Aorta (tissue), 5 donors: ENCODE results near the gene DHX8. TPM values are rescaled to one million over a fixed set of nuclear protein-coding genes. Genes with fewer than 3 reads are reported as not detected.

ENCODE experiments used
- ATAC-seq: fragments of 200-7000 bp; cut with Tn5 transposase; one replicate; pipeline ENCODE4 v1.9.1; 2022; ENCODE audit warnings: moderate library complexity; ENCODE audit not compliant: low FRiP score
- DNase-seq, 2 donors: peaks; one replicate each; pipeline ENCODE4 v3.0.0-alpha.2; 2020
- H3K27ac ChIP-seq, 2 donors: one replicate each; pipeline ENCODE4 v1.5.1; 2013; ENCODE audit warnings: low read length in 2 of 2, mild to moderate bottlenecking in 2 of 2, moderate library complexity in 2 of 2, control low read depth in 1 of 2, inconsistent platforms in 1 of 2, low read depth in 1 of 2
- H3K27me3 ChIP-seq, 2 donors: one replicate each; pipeline ENCODE4 v1.6.1; 2013; ENCODE audit warnings: control low read depth in 1 of 2, low read length in 1 of 2, mild to moderate bottlenecking in 1 of 2, moderate library complexity in 1 of 2; ENCODE audit not compliant: insufficient read depth in 2 of 2, control insufficient read depth in 1 of 2
- H3K36me3 ChIP-seq, 2 donors: one replicate each; pipeline ENCODE4 v1.6.1; 2013; ENCODE audit warnings: control low read depth in 1 of 2, low read length in 1 of 2, mild to moderate bottlenecking in 1 of 2; ENCODE audit not compliant: insufficient read depth in 2 of 2, control insufficient read depth in 1 of 2
- H3K4me1 ChIP-seq, 2 donors: one replicate each; pipeline ENCODE4 v1.6.1; 2013; ENCODE audit warnings: low read length in 2 of 2, control low read depth in 1 of 2, mild to moderate bottlenecking in 1 of 2, moderate library complexity in 1 of 2; ENCODE audit not compliant: insufficient read depth in 2 of 2, control insufficient read depth in 1 of 2
- H3K4me3 ChIP-seq, 2 donors: one replicate each; pipeline ENCODE4 v1.5.1; 2013; ENCODE audit warnings: low read length in 2 of 2, control low read depth in 1 of 2, mild to moderate bottlenecking in 1 of 2
- H3K9me3 ChIP-seq: one replicate; pipeline ENCODE4 v1.6.1; 2013; ENCODE audit warnings: mild to moderate bottlenecking, low read length; ENCODE audit not compliant: control insufficient read depth
- WGBS, 2 donors: extraction: QIAGEN DNeasy Blood & Tissue Kit; methylation state at CpG; one replicate each; pipeline ENCODE4 v1.1.7; 2013; 5-methylcytosine and 5-hydroxymethylcytosine counted together
- intact Hi-C, 2 donors: fragments of 100-400 bp; cut with DNase I; formaldehyde crosslinking; loops; one replicate each; pipeline versions ENCODE4 v1.14.2 to v1.15.0; 2022
- polyA plus RNA-seq, 2 donors: library from polyadenylated mRNA; stranded (reverse); fragments of 200-250 nt; gene quantifications; one replicate each; pipeline ENCODE4 v1.2.3, GENCODE V29; 2013
- total RNA-seq, 2 donors: library from RNA; stranded (reverse); fragmentation: NEBNext Ultra II Directional; extraction: Animal tissue kit (Norgen Biotek cat#: 25700); gene quantifications; one replicate each; pipeline ENCODE4 v1.2.1, GENCODE V29; 2021
- donor health status: healthy with polysubstance abuse.
- donor health status: Bipolar disorder and iron deficiency.
- donor health status: DM: no; HTN: no; CAD: no.
- donor health status: DM: no; HTN: no; CAD: no.
- donor health status: DM: yes; HTN: yes; CAD: no.

The DHX8 gene
- total and polyA plus RNA-seq, 4 donors: 7.1 to 45.3 (median 33.4) TPM

- no peak overlapping the region for H3K4me3 ChIP-seq
- no peaks in the 10 kb centered on the region for H3K27me3 ChIP-seq
- ATAC-seq (no peak), DNase-seq (peak in 1 of 2 donors; percentile 23)
- H3K4me1 ChIP-seq: no peaks in the 10 kb centered on the region
- WGBS, 2 donors: 90 to 91% methylated on average over 8 of the region's 8 CpGs
- H3K36me3 ChIP-seq: peaks cover 4 to 7% of the 10 kb centered on the region in 2 donors
- H3K9me3 ChIP-seq: no peaks in the 10 kb centered on the region
- intact Hi-C loops: no loop called here
- no peak overlapping the region for H3K27ac ChIP-seq
Measured at GRCh38 chr17:43524945-43525575, 41.3 kb downstream of the DHX8 start.

GRCh38 chr17:43526886-43527648, 43.3 kb downstream of the DHX8 start:
- Histone ChIP-seq H3K4me3 (no peak overlapping the region), H3K9me3 (no peaks in the 10 kb centered on the region), H3K27me3 (no peaks in the 10 kb centered on the region), H3K27ac (no peak overlapping the region), H3K4me1 (no peaks in the 10 kb centered on the region), H3K36me3 (peaks cover 0 to 2% of the 10 kb centered on the region in 2 donors)
- DNase-seq: peak; percentile 19 to 28
- intact Hi-C loops: no loop called here
- no peak for ATAC-seq
- WGBS, 2 donors: 78 to 85% methylated on average over 7 of the region's 7 CpGs

- no peaks in the 10 kb centered on the region for H3K27me3 ChIP-seq
- 79 to 85% methylated on average over 13 of the region's 13 CpGs for WGBS, 2 donors
- no peaks in the 10 kb centered on the region for H3K9me3 ChIP-seq
- H3K4me1 ChIP-seq: no peaks in the 10 kb centered on the region
- H3K36me3 ChIP-seq: peaks cover 0 to 2% of the 10 kb centered on the region in 2 donors
- intact Hi-C loops: no loop called here
- no peak overlapping the region for H3K27ac ChIP-seq
- DNase-seq (peak; percentile 45 to 72), ATAC-seq (no peak)
- H3K4me3 ChIP-seq: no peak overlapping the region
Measured at GRCh38 chr17:43528319-43528987, 44.7 kb downstream of the DHX8 start.

GRCh38 chr17:43528988-43529814, 45.4 kb downstream of the DHX8 start:
- H3K4me3 ChIP-seq: no peak overlapping the region
- ATAC-seq: no peak
- H3K9me3 ChIP-seq: no peaks in the 10 kb centered on the region
- intact Hi-C loops: no loop called here
- no peaks in the 10 kb centered on the region for H3K4me1 ChIP-seq
- H3K36me3 ChIP-seq: no peaks in the 10 kb centered on the region
- WGBS, 2 donors: 93 to 94% methylated on average over 20 of the region's 20 CpGs
- no peaks in the 10 kb centered on the region for H3K27me3 ChIP-seq
- H3K27ac ChIP-seq: no peak overlapping the region
- DNase-seq: peak; percentile 27 to 64

GRCh38 chr17:43529947-43530287, 46.1 kb downstream of the DHX8 start:
- Histone ChIP-seq H3K27me3 (no peaks in the 10 kb centered on the region), H3K4me1 (no peaks in the 10 kb centered on the region), H3K4me3 (no peak overlapping the region), H3K27ac (no peak overlapping the region), H3K9me3 (no peaks in the 10 kb centered on the region), H3K36me3 (no peaks in the 10 kb centered on the region)
- intact Hi-C loops: no loop called here
- DNase-seq: no peak
- WGBS, 2 donors: 55 to 57% methylated on average over 6 of the region's 6 CpGs
- peak; percentile 26 for ATAC-seq

GRCh38 chr17:43530288-43531081, 46.7 kb downstream of the DHX8 start:
- peak; percentile 79 to 80 for DNase-seq
- no peaks in the 10 kb centered on the region for H3K4me1 ChIP-seq
- peak; percentile 66 for ATAC-seq
- peak overlapping the region in 1 of 2 donors; percentile 22 for H3K27ac ChIP-seq
- WGBS, 2 donors: 6 to 9% methylated on average over 23 of the region's 23 CpGs
- H3K4me3 ChIP-seq: no peak overlapping the region
- intact Hi-C loops: no loop called here
- no peaks in the 10 kb centered on the region for H3K36me3 ChIP-seq
- H3K27me3 ChIP-seq: no peaks in the 10 kb centered on the region
- no peaks in the 10 kb centered on the region for H3K9me3 ChIP-seq

- intact Hi-C loops: no loop called here
- Histone ChIP-seq H3K27ac (peak overlapping the region in 1 of 2 donors; percentile 22), H3K36me3 (no peaks in the 10 kb centered on the region), H3K4me1 (no peaks in the 10 kb centered on the region), H3K9me3 (no peaks in the 10 kb centered on the region), H3K27me3 (no peaks in the 10 kb centered on the region), H3K4me3 (no peak overlapping the region)
- ATAC-seq (no peak), DNase-seq (peak in 1 of 2 donors; percentile 7)
- 39 to 43% methylated on average over 3 of the region's 3 CpGs for WGBS, 2 donors
Measured at GRCh38 chr17:43531082-43531378, 47.3 kb downstream of the DHX8 start.

GRCh38 chr17:43531955-43532354, 48.2 kb downstream of the DHX8 start:
- 87 to 91% methylated on average over 8 of the region's 8 CpGs for WGBS, 2 donors
- no peaks in the 10 kb centered on the region for H3K4me1 ChIP-seq
- no peak for ATAC-seq
- intact Hi-C loops: no loop called here
- no peaks in the 10 kb centered on the region for H3K36me3 ChIP-seq
- DNase-seq: peak; percentile 4 to 13
- no peak overlapping the region for H3K27ac ChIP-seq
- H3K9me3 ChIP-seq: no peaks in the 10 kb centered on the region
- no peak overlapping the region for H3K4me3 ChIP-seq
- H3K27me3 ChIP-seq: no peaks in the 10 kb centered on the region
